H1 (cell line): ENCODE measurements around the gene HOXA13. TPM values are rescaled to one million over a fixed set of nuclear protein-coding genes. Genes with fewer than 3 reads are reported as not detected.

Experiments
- CTCF ChIA-PET: fragments of 300-600 bp; sonication (Branson Sonifier 250); formaldehyde crosslinking; loops from one replicate; lab custom pipeline; 2021; ENCODE audit not compliant: partially characterized antibody; lab: Charles Lee
- POLR2A ChIA-PET: fragments of 300-600 bp; sonication (Branson Sonifier 250); formaldehyde crosslinking; loops from one replicate; lab custom pipeline; 2021; ENCODE audit warnings: inconsistent platforms; ENCODE audit not compliant: partially characterized antibody; lab: Charles Lee
- DNase-seq, 2 experiments: peaks; one replicate each; pipeline versions ENCODE4 v3.0.0 to v3.0.0-alpha.2; 2010 to 2022; ENCODE audit warnings: low spot score in 2 of 2, low read depth in 1 of 2, mixed read lengths in 1 of 2
- FAIRE-seq: peaks from 2 replicates; lab custom pipeline; 2011; peaks lifted over from hg19 to GRCh38; lab: Jason Lieb, UNC
- H2AFZ ChIP-seq: 2 replicates; pipeline ENCODE4 v1.8.1; 2012; ENCODE audit warnings: low read length, inconsistent platforms
- H2AK5ac ChIP-seq: 2 replicates; pipeline ENCODE4 v1.6.1; 2013; ENCODE audit warnings: low read depth, low read length
- H2BK120ac ChIP-seq: replicated peaks from 2 replicates; pipeline ENCODE3; 2013; ENCODE audit warnings: low read depth, low read length, inconsistent platforms
- H2BK12ac ChIP-seq: 2 replicates; pipeline ENCODE4 v1.6.1; 2013; ENCODE audit warnings: low read depth, low read length
- H2BK15ac ChIP-seq: 2 replicates; pipeline ENCODE4 v1.6.1; 2013; ENCODE audit warnings: low read length
- H2BK20ac ChIP-seq: 2 replicates; pipeline ENCODE4 v1.6.1; 2013; ENCODE audit warnings: low read length
- H2BK5ac ChIP-seq: 2 replicates; pipeline ENCODE4 v1.6.1; 2013; ENCODE audit warnings: low read depth, low read length
- H3K14ac ChIP-seq: 2 replicates; pipeline ENCODE4 v1.6.1; 2013; ENCODE audit warnings: inconsistent platforms; ENCODE audit not compliant: insufficient read length
- H3K18ac ChIP-seq: 2 replicates; pipeline ENCODE4 v1.6.1; 2013; ENCODE audit warnings: low read length; ENCODE audit errors: extremely low read depth
- H3K23ac ChIP-seq: 2 replicates; pipeline ENCODE4 v1.6.1; 2013; ENCODE audit warnings: inconsistent platforms; ENCODE audit not compliant: insufficient read length
- H3K23me2 ChIP-seq: 2 replicates; pipeline ENCODE4 v1.6.1; 2013; ENCODE audit warnings: low read depth, low read length
- H3K27ac ChIP-seq: 2 replicates; pipeline ENCODE4 v1.6.1; 2011; ENCODE audit warnings: low read depth, low read length, inconsistent platforms
- H3K27me3 ChIP-seq, 4 experiments: replicated peaks in 1 of 4; 1 replicate in 1 of 4; 2 replicates in 3 of 4; pipeline versions ENCODE4 v1.6.1 to v1.8.1; 2011 to 2013; ENCODE audit warnings: low read length in 3 of 4, mild to moderate bottlenecking in 3 of 4, inconsistent platforms in 2 of 4, mixed read lengths in 2 of 4, moderate library complexity in 1 of 4; ENCODE audit not compliant: control insufficient read depth in 3 of 4, insufficient read depth in 3 of 4; ENCODE audit errors: extremely low read depth in 1 of 4
- H3K36me3 ChIP-seq, 4 experiments: 2 replicates each; pipeline versions ENCODE4 v1.6.1 to v1.8.1; 2011 to 2013; ENCODE audit warnings: mild to moderate bottlenecking in 4 of 4, low read length in 3 of 4, moderate library complexity in 2 of 4, control low read depth in 1 of 4, inconsistent platforms in 1 of 4; ENCODE audit not compliant: insufficient read depth in 4 of 4, control insufficient read depth in 2 of 4
- H3K4ac ChIP-seq: replicated peaks from 2 replicates; pipeline ENCODE3; 2013; ENCODE audit warnings: low read length, low read depth, mixed read lengths, inconsistent platforms; ENCODE audit not compliant: insufficient read length
- H3K4me1 ChIP-seq, 4 experiments: replicated peaks in 1 of 4; 1 replicate in 1 of 4; 2 replicates in 3 of 4; pipeline versions ENCODE4 v1.6.1 to v1.8.1; 2011 to 2013; ENCODE audit warnings: low read length in 3 of 4, inconsistent platforms in 2 of 4, mixed read lengths in 1 of 4; ENCODE audit not compliant: insufficient read depth in 4 of 4, control insufficient read depth in 3 of 4
- H3K4me2 ChIP-seq, 2 experiments: 2 replicates each; pipeline versions ENCODE4 v1.6.1 to v1.8.1; 2011 to 2013; ENCODE audit warnings: low read depth in 2 of 2, low read length in 2 of 2, control low read depth in 1 of 2, inconsistent platforms in 1 of 2, mild to moderate bottlenecking in 1 of 2; ENCODE audit not compliant: insufficient read depth in 1 of 2
- H3K4me3 ChIP-seq, 4 experiments: fragments of 200-600, 300-600 bp in 1 of 4; sonication (generic), shearing (Covaris generic), sonication (Bioruptor Twin) in 1 of 4; 2 replicates each; pipeline versions ENCODE4 v1.5.1 to v1.8.1; 2011 to 2016; ENCODE audit warnings: low read length in 4 of 4, low read depth in 3 of 4, control low read depth in 2 of 4, inconsistent platforms in 2 of 4, mild to moderate bottlenecking in 2 of 4, mixed read lengths in 1 of 4, moderate library complexity in 1 of 4; ENCODE audit not compliant: insufficient read depth in 2 of 4; ENCODE audit errors: extremely low read depth in 1 of 4
- H3K56ac ChIP-seq: replicated peaks from 2 replicates; pipeline ENCODE3; 2013; ENCODE audit warnings: low read depth, mild to moderate bottlenecking, mixed read lengths, low read length, inconsistent platforms; ENCODE audit not compliant: insufficient read length
- H3K79me1 ChIP-seq: 2 replicates; pipeline ENCODE4 v1.6.1; 2013; ENCODE audit warnings: low read depth, low read length, control low read depth
- H3K79me2 ChIP-seq, 2 experiments: 2 replicates each; pipeline versions ENCODE4 v1.6.1 to v1.8.1; 2012 to 2013; ENCODE audit warnings: low read length in 2 of 2, mild to moderate bottlenecking in 2 of 2, inconsistent platforms in 1 of 2; ENCODE audit not compliant: insufficient read depth in 2 of 2, control insufficient read depth in 1 of 2
- H3K9ac ChIP-seq, 4 experiments: replicated peaks in 1 of 4; 1 replicate in 1 of 4; 2 replicates in 3 of 4; pipeline versions ENCODE4 v1.6.1 to v1.8.1; 2011 to 2013; ENCODE audit warnings: low read depth in 3 of 4, low read length in 3 of 4, control low read depth in 2 of 4, mild to moderate bottlenecking in 2 of 4, moderate library complexity in 2 of 4, inconsistent platforms in 1 of 4; ENCODE audit errors: extremely low read depth in 1 of 4
- H3K9me3 ChIP-seq, 2 experiments: 2 replicates each; pipeline versions ENCODE4 v1.6.1 to v1.8.1; 2012 to 2013; ENCODE audit warnings: mild to moderate bottlenecking in 2 of 2, moderate library complexity in 2 of 2, control low read depth in 1 of 2, inconsistent platforms in 1 of 2, low read depth in 1 of 2, low read length in 1 of 2, mixed read lengths in 1 of 2; ENCODE audit not compliant: insufficient read depth in 2 of 2
- H4K20me1 ChIP-seq, 2 experiments: replicated peaks in 1 of 2; 2 replicates each; pipeline versions ENCODE3 to v1.8.1; 2011 to 2013; ENCODE audit warnings: inconsistent platforms in 2 of 2, low read length in 2 of 2, mild to moderate bottlenecking in 1 of 2; ENCODE audit not compliant: insufficient read depth in 2 of 2, control insufficient read depth in 1 of 2
- H4K5ac ChIP-seq: 2 replicates; pipeline ENCODE4 v1.6.1; 2013; ENCODE audit warnings: low read length, low read depth, mixed read lengths, inconsistent platforms; ENCODE audit not compliant: insufficient read length
- H4K8ac ChIP-seq: 2 replicates; pipeline ENCODE4 v1.8.0; 2013; ENCODE audit warnings: mild to moderate bottlenecking, moderate library complexity, low read length, inconsistent platforms; ENCODE audit not compliant: insufficient read depth; ENCODE audit errors: extremely low read depth
- H4K91ac ChIP-seq: replicated peaks from 2 replicates; pipeline ENCODE3; 2013; ENCODE audit warnings: low read length, mixed read lengths, inconsistent platforms; ENCODE audit not compliant: insufficient read length
- CBX8 ChIP-seq: fragments of 300-800, 300-1000 bp; sonication (generic); IDR thresholded peaks from 2 replicates; pipeline ENCODE4 v1.7.1; 2016; ENCODE audit warnings: low read depth, low read length, borderline replicate concordance
- CEBPB ChIP-seq: IDR thresholded peaks from 2 replicates; pipeline ENCODE4 v1.6.1; 2012; ENCODE audit warnings: low read depth, low read length
- EZH2 ChIP-seq: fragments of 200-600 bp; sonication (generic); IDR thresholded peaks from 2 replicates; pipeline ENCODE4 v1.7.1; 2012; ENCODE audit warnings: low read depth, mild to moderate bottlenecking, moderate library complexity, low read length, inconsistent platforms; ENCODE audit not compliant: severe bottlenecking
- JUN ChIP-seq: IDR thresholded peaks from 2 replicates; pipeline ENCODE4 v1.6.1; 2011; ENCODE audit warnings: low read depth, mild to moderate bottlenecking, improper control_type of control experiment, low read length
- JUND ChIP-seq: IDR thresholded peaks from 2 replicates; pipeline ENCODE4 v1.6.1; 2011; ENCODE audit warnings: mild to moderate bottlenecking, improper control_type of control experiment, low read length
- PHF8 ChIP-seq: fragments of 200-600 bp; sonication (generic); conservative IDR thresholded peaks from 2 replicates; pipeline ENCODE4 v1.7.1; 2012; ENCODE audit warnings: low read depth, mild to moderate bottlenecking, inconsistent platforms, low read length, moderate library complexity
- RNF2 ChIP-seq: fragments of 200-900, 300-1000 bp; sonication (generic); IDR thresholded peaks from 2 replicates; pipeline ENCODE4 v1.7.1; 2016; ENCODE audit warnings: borderline replicate concordance, low read depth, mild to moderate bottlenecking, antibody characterized with exemption, low read length; ENCODE audit not compliant: poor library complexity, severe bottlenecking; ENCODE audit errors: missing control alignments
- WGBS, 2 experiments: shearing (Covaris generic) in 1 of 2; methylation state at CpG; one replicate each; pipeline versions ENCODE4 v1.1.6 to v1.1.7; 2013 to 2015; ENCODE audit warnings: low lambda C conversion rate in 2 of 2, mixed read lengths in 2 of 2, inconsistent platforms in 1 of 2, low coverage in 1 of 2, missing lambda C conversion rate in 1 of 2; ENCODE audit not compliant: insufficient replicate concordance in 2 of 2, insufficient coverage in 1 of 2, insufficient read length in 1 of 2; ENCODE audit errors: extremely low coverage in 1 of 2, missing lambda C conversion rate in 1 of 2; 5-methylcytosine and 5-hydroxymethylcytosine counted together
- polyA plus RNA-seq, 7 experiments: library from polyadenylated mRNA; depleted of rRNA in 3 of 7; stranded (reverse) in 5 of 7; unstranded in 2 of 7; fragments of >200 nt in 5 of 7; fragments of 200-250 nt in 2 of 7; gene quantifications; 1 replicate in 5 of 7; 2 replicates in 1 of 7; 4 replicates in 1 of 7; pipeline versions ENCODE4 v1.2.1 to v1.2.3, GENCODE V29; 2011 to 2013; ENCODE audit warnings: missing spikeins in 2 of 7, mixed read lengths in 2 of 7
- total RNA-seq: library from RNA; stranded (reverse); fragmentation: NEBNext Ultra II Directional; extraction: Animal tissue kit (Norgen Biotek cat#: 25700); gene quantifications from 2 replicates; pipeline ENCODE4 v1.2.1, GENCODE V29; 2021

The HOXA13 gene
- total and polyA plus RNA-seq, 2 of the 8 experiments (the other 6 are each of a cell fraction or from before 2014, with no cell fraction given): not detected

- peaks cover 8 to 17% (median 12%) of the 10 kb centered on the region in 4 experiments for H3K4me1 ChIP-seq
- POLR2A ChIA-PET: no interaction called here
- H3K27ac ChIP-seq: no peak overlapping the region
- no peaks in the 10 kb centered on the region; the same call in 1 of the 2 replicates for H3K23me2 ChIP-seq
- H2BK5ac ChIP-seq: no peak overlapping the region
- CTCF ChIA-PET: interaction anchor here (0.6 to 6.6 kb wide), 6 partner anchors 10 to 116 kb away, joined by 3 to 64 read pairs (median 12); partner anchors contain the start of gene HOXA11
- no peaks in the 10 kb centered on the region for H3K79me1 ChIP-seq
- no peak overlapping the region for H2BK20ac ChIP-seq
- H2BK12ac ChIP-seq: no peak overlapping the region
- H3K56ac ChIP-seq: no peak overlapping the region
- no peak for FAIRE-seq
- peaks cover 12 to 27% of the 10 kb centered on the region in 2 experiments for H4K20me1 ChIP-seq
- no peak overlapping the region for H3K14ac ChIP-seq
- H4K8ac ChIP-seq: no peak overlapping the region; the same call in 1 of the 2 replicates
- TF ChIP-seq CBX8 (peak; percentile 67; the same call in 1 of the 2 replicates), EZH2 (peak; percentile 97), CEBPB (no peak), JUN (no peak), PHF8 (no peak), JUND (no peak), RNF2 (peak; percentile 90)
- H2BK120ac ChIP-seq: no peak overlapping the region
- no peak overlapping the region for H3K9ac ChIP-seq
- H4K91ac ChIP-seq: no peak overlapping the region
- no peaks in the 10 kb centered on the region for H3K9me3 ChIP-seq
- H3K79me2 ChIP-seq: no peaks in the 10 kb centered on the region
- 17% methylated on average over 43 of the region's 52 CpGs; no CpG with 5 or more reads in 1 of the 2 experiments for WGBS, 2 experiments
- no peak overlapping the region for H3K4ac ChIP-seq
- no peak overlapping the region for H3K23ac ChIP-seq
- H2AK5ac ChIP-seq: no peak overlapping the region
- peaks cover 94 to 99% (median 98%) of the 10 kb centered on the region in 4 experiments for H3K27me3 ChIP-seq
- H4K5ac ChIP-seq: no peak overlapping the region
- H3K36me3 ChIP-seq: peaks cover 0 to 4% (median 0%) of the 10 kb centered on the region in 4 experiments; a peak in 1 of 8 replicates
- H3K4me3 ChIP-seq: peak overlapping the region in 1 of 4 experiments; percentile 38; a peak in 2 of 8 replicates
- peak overlapping the region; percentile 47 to 52 for H3K4me2 ChIP-seq
- no peak overlapping the region for H3K18ac ChIP-seq
- no peak overlapping the region for H2BK15ac ChIP-seq
- no peak for DNase-seq
- H2AFZ ChIP-seq: no peak overlapping the region
Measured at GRCh38 chr7:27212497-27213432, 12.9 kb upstream of the HOXA13 start.
